CD8-positive, alpha-beta memory T cell (primary cell): Measurements from ENCODE around the gene IL21R. TPM values are rescaled to one million over a fixed set of nuclear protein-coding genes. Genes with fewer than 3 reads are reported as not detected.
"Not testable (repeated sequence)": the region's sequence is repeated elsewhere in the genome, so short reads cannot be mapped to it uniquely, and the experiment has no call there.

Experiments
- CTCF ChIA-PET: fragments of 350-600 bp; sonication (Branson Sonifier 250); formaldehyde crosslinking; loops from one replicate; lab custom pipeline; 2021; ENCODE audit warnings: antibody characterized with exemption; lab: Charles Lee
- POLR2A ChIA-PET: fragments of 350-600 bp; sonication (Branson Sonifier 250); formaldehyde crosslinking; loops from one replicate; lab custom pipeline; 2021; ENCODE audit warnings: antibody characterized with exemption; lab: Charles Lee
- DNase-seq, 5 donors: peaks; one replicate each; pipeline versions ENCODE4 v3.0.0 to v3.0.0-alpha.2; 2020 to 2022; ENCODE audit warnings: mixed read lengths in 1 of 5
- H3K27ac ChIP-seq: one replicate; pipeline ENCODE4 v1.7.0; 2013; ENCODE audit warnings: low read depth, mild to moderate bottlenecking, low read length, moderate library complexity
- H3K27me3 ChIP-seq: 2 replicates; pipeline ENCODE4 v1.7.0; 2013; ENCODE audit warnings: low read length, mild to moderate bottlenecking; ENCODE audit not compliant: insufficient read depth, poor library complexity, severe bottlenecking
- H3K36me3 ChIP-seq: 2 replicates; pipeline ENCODE4 v1.7.0; 2013; ENCODE audit warnings: mild to moderate bottlenecking, low read length, moderate library complexity; ENCODE audit not compliant: insufficient read depth
- H3K4me1 ChIP-seq: 2 replicates; pipeline ENCODE4 v1.7.0; 2013; ENCODE audit warnings: mild to moderate bottlenecking, low read length, moderate library complexity; ENCODE audit not compliant: insufficient read depth
- H3K4me3 ChIP-seq: 2 replicates; pipeline ENCODE4 v1.7.0; 2013; ENCODE audit warnings: mild to moderate bottlenecking, low read length
- H3K9me3 ChIP-seq: 2 replicates; pipeline ENCODE4 v1.7.0; 2013; ENCODE audit warnings: mild to moderate bottlenecking, low read length
- H3K27ac Mint-ChIP-seq, 8 donors: one replicate each; pipeline ENCODE4 v1.8.0; 2020 to 2021; ENCODE audit warnings: mixed read lengths in 8 of 8, mild to moderate bottlenecking in 6 of 8, inconsistent platforms in 3 of 8, moderate library complexity in 3 of 8
- H3K27me3 Mint-ChIP-seq, 2 donors: one replicate each; pipeline ENCODE4 v1.8.0; 2020 to 2021; ENCODE audit warnings: mixed read lengths in 2 of 2, mild to moderate bottlenecking in 1 of 2, moderate library complexity in 1 of 2
- H3K36me3 Mint-ChIP-seq, 3 donors: one replicate each; pipeline ENCODE4 v1.8.0; 2020 to 2021; ENCODE audit warnings: mixed read lengths in 3 of 3, inconsistent platforms in 1 of 3, mild to moderate bottlenecking in 1 of 3
- H3K4me1 Mint-ChIP-seq, 3 donors: one replicate each; pipeline ENCODE4 v1.8.0; 2020 to 2021; ENCODE audit warnings: mixed read lengths in 3 of 3, inconsistent platforms in 1 of 3, mild to moderate bottlenecking in 1 of 3
- H3K4me3 Mint-ChIP-seq, 7 donors: one replicate each; pipeline ENCODE4 v1.8.0; 2020 to 2021; ENCODE audit warnings: mixed read lengths in 7 of 7, mild to moderate bottlenecking in 6 of 7, moderate library complexity in 4 of 7, inconsistent platforms in 2 of 7
- H3K9me3 Mint-ChIP-seq, 5 donors: one replicate each; pipeline ENCODE4 v1.8.0; 2020 to 2022; ENCODE audit warnings: mixed read lengths in 5 of 5, mild to moderate bottlenecking in 3 of 5, moderate library complexity in 2 of 5, inconsistent platforms in 1 of 5
- polyA plus RNA-seq: library from polyadenylated mRNA; unstranded; fragments of 300-500 nt; fragmentation: Illumina TruSeq; gene quantifications from one replicate; pipeline ENCODE4 v1.2.3, GENCODE V29; 2021
- total RNA-seq, 2 experiments: library from RNA; stranded (reverse); gene quantifications; one replicate each; pipeline ENCODE4 v1.2.3, GENCODE V29; 2021

IL21R gene
- total and polyA plus RNA-seq, 3 experiments from 2014 or later: 53.7 to 84.5 (median 80.5) TPM

DNA sequence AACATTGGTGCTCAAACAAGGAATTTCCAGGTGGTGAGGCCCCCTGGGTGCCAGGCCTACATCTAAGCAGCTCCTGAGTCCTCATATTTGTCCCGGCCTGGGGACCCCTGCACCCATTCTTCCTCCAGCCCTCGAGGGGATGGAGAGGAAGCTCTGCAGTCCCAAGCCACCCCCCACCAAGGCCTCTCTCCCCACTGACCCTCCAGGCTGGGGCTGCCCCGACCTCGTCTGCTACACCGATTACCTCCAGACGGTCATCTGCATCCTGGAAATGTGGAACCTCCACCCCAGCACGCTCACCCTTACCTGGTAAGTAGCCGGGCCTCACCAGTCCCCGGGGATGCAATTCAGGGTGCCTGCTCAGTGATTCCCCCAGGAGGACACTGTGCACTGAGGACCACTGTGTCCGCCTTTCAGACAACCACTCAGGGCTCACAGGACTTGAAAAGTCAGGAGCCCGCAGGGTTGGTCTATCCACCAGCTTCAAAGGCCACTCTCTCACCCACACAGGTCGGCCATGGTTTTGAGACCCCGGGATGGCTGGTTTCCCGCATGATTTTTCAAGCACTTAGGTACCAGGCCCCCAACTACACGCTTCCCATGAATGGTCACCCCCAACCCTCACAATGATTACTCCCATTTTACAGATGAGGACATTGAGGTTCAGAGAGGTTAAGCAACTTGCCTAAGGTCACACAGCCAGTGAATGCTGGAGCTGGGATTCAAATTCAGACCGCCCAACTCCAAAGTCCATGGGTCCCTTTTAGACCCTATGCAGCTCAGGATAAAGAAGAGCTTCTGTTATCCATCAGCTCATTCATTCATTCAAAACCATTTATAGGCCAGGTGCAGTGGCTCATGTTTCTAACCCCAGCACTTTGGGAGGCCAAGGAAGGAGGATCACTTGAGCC lies 32.4 kb downstream of the IL21R start:
- Histone ChIP-seq H3K27me3 (no peaks in the 10 kb centered on the region), H3K4me3 (no peak overlapping the region), H3K27ac (no peak overlapping the region), H3K36me3 (peaks cover 65% of the 10 kb centered on the region), H3K9me3 (no peaks in the 10 kb centered on the region), H3K4me1 (peaks cover 5% of the 10 kb centered on the region)
- peak overlapping the region in 5 of 8 donors; percentile 64 to 81 (median 68) for H3K27ac Mint-ChIP-seq
- no peak overlapping the region for H3K4me3 Mint-ChIP-seq
- no peak for DNase-seq
- ChIA-PET CTCF (interaction anchor here (1.5 to 1.9 kb wide), 2 partner anchors 11 to 16 kb away, joined by 4 to 5 read pairs; no protein-coding TSS in a partner anchor), POLR2A (no interaction called here)
- H3K27me3 Mint-ChIP-seq: no peaks in the 10 kb centered on the region
- no peaks in the 10 kb centered on the region for H3K9me3 Mint-ChIP-seq
- H3K4me1 Mint-ChIP-seq: peaks cover 11 to 32% (median 14%) of the 10 kb centered on the region in 3 donors
- H3K36me3 Mint-ChIP-seq: peaks cover 8 to 89% (median 11%) of the 10 kb centered on the region in 3 donors

DNA sequence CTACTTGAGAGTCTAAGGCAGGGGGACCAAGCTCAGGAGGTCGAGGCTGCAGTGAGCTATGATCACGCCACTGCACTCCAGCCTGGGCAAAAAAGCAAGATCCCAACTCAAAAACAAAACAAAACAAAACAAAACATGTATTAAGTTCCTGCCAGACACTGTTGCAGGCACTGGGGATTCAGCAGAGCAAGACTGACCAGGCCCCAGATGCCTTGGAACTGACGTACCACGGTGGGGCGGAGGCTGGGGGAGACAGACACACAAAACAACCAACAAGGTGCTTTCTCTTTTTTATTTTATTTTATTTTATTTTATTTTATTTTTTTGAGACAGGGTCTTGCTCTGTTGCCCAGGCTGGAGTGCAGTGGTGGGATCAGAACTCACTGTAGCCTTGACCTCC lies 33.2 kb downstream of the IL21R start:
- H3K36me3 ChIP-seq: peaks cover 67% of the 10 kb centered on the region
- Mint-ChIP-seq H3K4me1 (peaks cover 12 to 32% (median 15%) of the 10 kb centered on the region in 3 donors), H3K36me3 (peaks cover 9 to 93% (median 12%) of the 10 kb centered on the region in 3 donors), H3K27ac (peak overlapping the region in 5 of 8 donors; percentile 42 to 81 (median 65))
- H3K9me3 Mint-ChIP-seq, H3K4me1 ChIP-seq, H3K27me3 ChIP-seq, H3K4me3 Mint-ChIP-seq, CTCF ChIA-PET, H3K4me3 ChIP-seq, POLR2A ChIA-PET, H3K9me3 ChIP-seq, H3K27ac ChIP-seq, H3K27me3 Mint-ChIP-seq, DNase-seq: not testable (repeated sequence)

DNA sequence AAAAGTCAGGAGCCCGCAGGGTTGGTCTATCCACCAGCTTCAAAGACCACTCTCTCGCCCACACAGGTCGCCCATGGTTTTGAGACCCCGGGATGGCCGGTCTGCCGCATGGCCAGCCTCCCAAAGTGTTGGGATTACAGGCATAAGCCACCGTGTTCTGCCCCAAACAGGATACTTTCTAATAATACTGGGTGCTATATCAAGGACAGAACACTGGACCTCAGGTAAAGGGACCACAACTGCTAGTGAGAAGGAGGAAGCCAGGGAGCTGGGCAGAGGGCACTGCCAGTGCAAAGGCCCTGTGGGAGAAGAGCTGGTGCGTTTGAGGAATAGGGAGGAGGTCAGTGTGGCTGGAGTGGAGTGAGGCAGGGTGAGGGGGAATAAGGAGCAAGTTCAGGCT lies 34.1 kb downstream of the IL21R start:
- H3K4me1 Mint-ChIP-seq: peaks cover 18 to 28% (median 18%) of the 10 kb centered on the region in 3 donors
- H3K36me3 ChIP-seq: peaks cover 60% of the 10 kb centered on the region
- no peak overlapping the region for H3K27ac ChIP-seq
- ChIA-PET CTCF (no interaction called here), POLR2A (no interaction called here)
- no peaks in the 10 kb centered on the region for H3K27me3 ChIP-seq
- no peaks in the 10 kb centered on the region for H3K9me3 Mint-ChIP-seq
- no peak overlapping the region for H3K4me3 Mint-ChIP-seq
- no peak for DNase-seq
- peaks cover 10 to 93% (median 15%) of the 10 kb centered on the region in 3 donors for H3K36me3 Mint-ChIP-seq
- H3K27ac Mint-ChIP-seq: peak overlapping the region; percentile 8 to 94 (median 82)
- H3K4me3 ChIP-seq: no peak overlapping the region
- no peaks in the 10 kb centered on the region for H3K9me3 ChIP-seq
- H3K4me1 ChIP-seq: peaks cover 5% of the 10 kb centered on the region
- no peaks in the 10 kb centered on the region for H3K27me3 Mint-ChIP-seq

DNA sequence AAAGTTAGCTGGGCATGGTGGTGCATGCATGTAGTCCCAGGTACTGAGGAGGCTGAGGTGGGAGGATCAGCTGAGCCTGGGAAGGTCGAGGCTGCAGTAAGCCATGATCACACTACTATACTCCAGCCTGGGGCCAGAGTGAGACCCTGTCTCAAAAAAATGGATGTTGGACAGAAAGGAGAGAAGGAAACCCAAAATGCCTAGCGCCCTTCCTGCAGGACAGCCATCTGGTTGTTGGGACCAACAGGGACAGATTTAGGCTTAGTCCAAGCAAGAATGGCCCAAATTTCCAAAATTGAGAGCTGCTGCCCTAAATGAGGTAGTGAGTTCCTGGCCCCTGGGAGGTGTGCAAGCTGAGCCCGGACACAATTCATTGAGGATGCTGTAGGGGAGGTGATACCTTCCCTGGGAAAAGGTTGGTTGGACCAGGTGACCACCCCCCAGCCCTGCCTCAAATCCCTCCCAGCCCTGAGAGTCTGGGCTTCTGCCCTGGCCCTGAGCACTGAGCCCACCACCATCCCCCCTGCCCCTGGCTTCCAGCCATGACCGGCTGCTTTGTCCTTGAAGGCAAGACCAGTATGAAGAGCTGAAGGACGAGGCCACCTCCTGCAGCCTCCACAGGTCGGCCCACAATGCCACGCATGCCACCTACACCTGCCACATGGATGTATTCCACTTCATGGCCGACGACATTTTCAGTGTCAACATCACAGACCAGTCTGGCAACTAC lies 35.1 kb downstream of the IL21R start:
- no peak overlapping the region for H3K27ac ChIP-seq
- Mint-ChIP-seq H3K36me3 (peaks cover 12 to 93% (median 15%) of the 10 kb centered on the region in 3 donors), H3K27ac (peak overlapping the region in 7 of 8 donors; percentile 51 to 94 (median 78))

DNA sequence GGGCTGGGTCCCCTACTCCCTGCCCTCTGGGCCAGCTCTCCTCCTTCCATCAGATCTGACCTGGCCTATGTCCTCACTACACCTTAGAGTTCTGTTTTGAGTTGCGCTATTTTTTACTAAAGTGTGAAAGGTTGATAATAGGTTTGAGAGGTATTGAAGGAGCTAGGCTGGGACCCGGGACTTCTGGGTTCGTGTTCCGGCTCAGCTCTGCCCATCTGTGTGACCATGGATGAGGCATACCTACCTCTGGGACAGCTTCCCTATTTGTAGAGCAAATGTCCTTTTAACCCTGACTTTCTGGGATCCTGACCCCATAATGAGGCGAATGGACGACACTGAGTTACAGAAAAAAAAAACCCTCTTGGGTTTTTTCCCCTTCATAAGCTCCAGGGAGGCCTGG lies 36.0 kb downstream of the IL21R start:
- H3K27ac Mint-ChIP-seq: peak overlapping the region in 7 of 8 donors; percentile 37 to 87 (median 52)
- Histone ChIP-seq H3K27me3 (no peaks in the 10 kb centered on the region), H3K36me3 (peaks cover 58% of the 10 kb centered on the region), H3K4me3 (no peak overlapping the region), H3K4me1 (no peaks in the 10 kb centered on the region), H3K9me3 (no peaks in the 10 kb centered on the region), H3K27ac (no peak overlapping the region)
- ChIA-PET CTCF (interaction anchor here (1.3 to 1.5 kb wide), 2 partner anchors 11 to 259 kb away, joined by 3 read pairs; no protein-coding TSS in a partner anchor), POLR2A (no interaction called here)
- H3K9me3 Mint-ChIP-seq: no peaks in the 10 kb centered on the region
- H3K27me3 Mint-ChIP-seq: no peaks in the 10 kb centered on the region
- DNase-seq: no peak
- peaks cover 17 to 91% (median 18%) of the 10 kb centered on the region in 3 donors for H3K36me3 Mint-ChIP-seq
- H3K4me3 Mint-ChIP-seq: no peak overlapping the region
- H3K4me1 Mint-ChIP-seq: peaks cover 15 to 21% (median 17%) of the 10 kb centered on the region in 3 donors

More for the DNA sequence above, 35.1 kb downstream of the IL21R start:
- H3K4me1 Mint-ChIP-seq: peaks cover 18 to 25% (median 18%) of the 10 kb centered on the region in 3 donors
- no peaks in the 10 kb centered on the region for H3K27me3 ChIP-seq
- H3K4me3 ChIP-seq: no peak overlapping the region
- CTCF ChIA-PET: interaction anchor here (1.3 to 1.5 kb wide), 2 partner anchors 10 to 258 kb away, joined by 3 read pairs; no protein-coding TSS in a partner anchor
- peak in 1 of 5 donors; percentile 46 for DNase-seq
- H3K27me3 Mint-ChIP-seq: no peaks in the 10 kb centered on the region
- H3K9me3 Mint-ChIP-seq: no peaks in the 10 kb centered on the region
- no peaks in the 10 kb centered on the region for H3K9me3 ChIP-seq
- H3K4me3 Mint-ChIP-seq: no peak overlapping the region
- H3K36me3 ChIP-seq: peaks cover 58% of the 10 kb centered on the region
- POLR2A ChIA-PET: no interaction called here
- H3K4me1 ChIP-seq: peaks cover 4% of the 10 kb centered on the region

DNA sequence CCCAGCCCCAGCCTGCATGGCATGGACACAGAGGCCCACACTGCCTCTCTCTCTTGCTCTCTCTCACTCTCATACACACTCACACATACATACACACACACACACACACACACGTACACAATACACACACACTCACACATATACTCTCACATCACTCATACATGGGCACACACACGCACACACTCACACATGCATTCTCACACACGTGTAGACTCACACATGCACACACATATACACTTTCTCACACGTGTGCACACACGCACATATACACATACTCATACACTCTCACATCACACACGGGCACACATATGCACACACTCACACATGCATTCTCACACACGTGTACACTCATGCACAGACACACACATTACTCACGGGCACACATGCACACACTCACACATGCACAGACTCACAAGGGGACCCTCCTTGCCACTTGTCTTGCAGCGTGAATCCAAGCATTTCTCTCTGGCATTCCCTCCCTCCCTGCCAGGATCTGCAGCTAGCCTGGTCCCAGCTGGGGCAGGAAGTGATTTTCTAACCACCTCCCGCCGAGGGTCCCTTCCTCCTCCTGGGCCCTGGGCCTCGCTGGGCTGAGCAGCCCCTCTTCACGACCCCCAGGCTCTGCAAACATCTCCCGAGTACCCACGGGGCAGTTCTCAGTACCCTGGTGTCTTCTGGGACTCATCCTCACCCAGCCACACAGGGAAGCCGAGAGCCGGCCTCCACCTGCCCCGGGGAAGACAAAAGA lies 37.5 kb downstream of the IL21R start:
- H3K4me1 Mint-ChIP-seq: peaks cover 13 to 17% (median 16%) of the 10 kb centered on the region in 3 donors
- POLR2A ChIA-PET: interaction anchor here (0.6 to 0.7 kb wide), 2 partner anchors 12 to 245 kb away, joined by 4 to 5 read pairs; no protein-coding TSS in a partner anchor

DNA sequence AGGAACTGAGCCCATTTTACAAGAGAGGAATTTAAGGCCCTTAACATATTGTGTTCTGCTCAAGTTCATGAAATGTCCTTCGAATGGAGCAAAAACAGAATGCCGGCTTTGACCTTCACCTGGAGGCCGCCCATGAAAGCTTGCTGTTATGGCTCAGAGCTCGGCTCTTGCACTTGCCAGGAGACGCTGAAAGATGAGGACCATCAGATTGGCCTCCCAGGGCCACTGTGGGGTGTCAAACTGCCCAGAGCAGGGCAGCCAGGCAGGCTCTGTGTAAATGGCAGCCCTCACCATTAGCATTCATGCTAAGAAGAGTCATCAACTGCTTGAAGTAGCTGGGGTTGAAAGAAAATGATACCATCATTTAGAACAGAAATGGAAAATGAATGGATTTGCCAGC lies 39.3 kb downstream of the IL21R start:
- no peak overlapping the region for H3K4me3 Mint-ChIP-seq
- H3K27me3 ChIP-seq: no peaks in the 10 kb centered on the region
- peaks cover 26 to 33% (median 31%) of the 10 kb centered on the region in 3 donors for H3K4me1 Mint-ChIP-seq
- H3K27ac ChIP-seq: no peak overlapping the region
- DNase-seq: peak in 1 of 5 donors; percentile 1
- peaks cover 18% of the 10 kb centered on the region for H3K4me1 ChIP-seq
- ChIA-PET POLR2A (interaction anchor here (1.3 kb wide), 1 partner anchor 36 kb away, joined by 7 read pairs; no protein-coding TSS in a partner anchor), CTCF (interaction anchor here (0.9 to 1.0 kb wide), 2 partner anchors 10 to 207 kb away, joined by 3 read pairs; no protein-coding TSS in a partner anchor)
- H3K27me3 Mint-ChIP-seq: no peaks in the 10 kb centered on the region
- no peak overlapping the region for H3K4me3 ChIP-seq
- peak overlapping the region in 7 of 8 donors; percentile 9 to 75 (median 46) for H3K27ac Mint-ChIP-seq
- H3K36me3 ChIP-seq: peaks cover 65% of the 10 kb centered on the region
- H3K36me3 Mint-ChIP-seq: peaks cover 22 to 95% (median 35%) of the 10 kb centered on the region in 3 donors
- H3K9me3 ChIP-seq: peaks cover 3% of the 10 kb centered on the region
- peaks cover 0 to 2% (median 0%) of the 10 kb centered on the region in 5 donors for H3K9me3 Mint-ChIP-seq

More for the DNA sequence above, 37.5 kb downstream of the IL21R start:
- H3K27ac Mint-ChIP-seq: peak overlapping the region in 7 of 8 donors; percentile 25 to 84 (median 80)
- H3K9me3 ChIP-seq: peaks cover under 1% of the 10 kb centered on the region
- H3K9me3 Mint-ChIP-seq: no peaks in the 10 kb centered on the region
- no peaks in the 10 kb centered on the region for H3K27me3 ChIP-seq
- peak in 1 of 5 donors; percentile 37 for DNase-seq
- peaks cover 58% of the 10 kb centered on the region for H3K36me3 ChIP-seq
- H3K4me3 ChIP-seq: no peak overlapping the region
- no peaks in the 10 kb centered on the region for H3K27me3 Mint-ChIP-seq
- peak overlapping the region in 1 of 7 donors; percentile 4 for H3K4me3 Mint-ChIP-seq
- CTCF ChIA-PET: interaction anchor here (0.7 kb wide), 1 partner anchor 12 kb away, joined by 3 read pairs; no protein-coding TSS in a partner anchor
- no peak overlapping the region for H3K27ac ChIP-seq
- H3K36me3 Mint-ChIP-seq: peaks cover 22 to 91% (median 27%) of the 10 kb centered on the region in 3 donors
- H3K4me1 ChIP-seq: no peaks in the 10 kb centered on the region
